Transverse colon (tissue), 3 donors: ENCODE data around the gene TIGAR.

Source experiments
- CTCF ChIP-seq, 5 experiments: fragments of 200-600 bp in 3 of 5; fragments of 450-650 bp in 2 of 5; sonication (generic) in 3 of 5; IDR thresholded peaks; 1 replicate in 2 of 5; 2 replicates in 3 of 5; pipeline ENCODE4 v1.5.1; 2016 to 2017; ENCODE audit warnings: antibody characterized with exemption in 5 of 5, inconsistent platforms in 3 of 5, mild to moderate bottlenecking in 2 of 5, moderate library complexity in 1 of 5
- EP300 ChIP-seq: sonication (generic); formaldehyde crosslinking; IDR thresholded peaks from one replicate; pipeline ENCODE4 v1.6.1; 2017; ENCODE audit warnings: antibody characterized with exemption, low read depth

DNA sequence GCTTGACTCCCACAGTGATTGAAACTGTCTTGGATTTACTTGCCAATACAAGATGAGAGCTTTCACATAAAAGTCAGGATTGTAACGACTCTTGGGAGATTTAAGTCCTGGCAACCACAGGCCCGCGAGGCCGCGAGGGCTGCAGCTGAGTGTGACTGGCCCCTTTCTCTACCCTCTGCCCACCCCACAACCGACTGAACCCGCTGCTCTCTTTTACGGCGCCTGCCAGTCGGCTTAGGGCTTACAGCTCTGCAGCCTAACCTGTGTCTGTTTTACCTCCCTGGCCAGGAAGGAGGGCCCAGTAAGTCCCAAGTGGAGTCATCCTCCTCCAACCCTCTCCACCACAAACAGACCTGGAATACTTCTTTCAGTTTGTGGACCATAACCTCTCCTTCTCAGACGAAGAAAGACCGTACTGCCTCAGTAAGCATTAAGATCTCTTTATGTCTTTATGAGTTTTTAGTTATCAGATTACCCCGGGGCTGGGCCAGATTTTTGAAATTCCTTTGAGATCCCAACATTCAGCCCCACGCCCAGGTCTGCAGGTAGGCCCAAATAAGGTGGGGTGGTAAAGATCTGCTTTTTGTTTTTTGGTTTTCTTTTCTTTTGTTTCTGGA is 12.6 kb upstream of the TIGAR start:
- TF ChIP-seq CTCF (IDR thresholded peaks at IDR 0.05): no peak
- TF ChIP-seq EP300: no peak
